Measurements from ENCODE around the gene OMD.
A peak's percentile ranks its signal among the peaks of the same experiment; 100 is the strongest.
"Not testable (repeated sequence)": the region's sequence is repeated elsewhere in the genome, so short reads cannot be mapped to it uniquely, and the experiment has no call there.

The OMD gene, protein sequence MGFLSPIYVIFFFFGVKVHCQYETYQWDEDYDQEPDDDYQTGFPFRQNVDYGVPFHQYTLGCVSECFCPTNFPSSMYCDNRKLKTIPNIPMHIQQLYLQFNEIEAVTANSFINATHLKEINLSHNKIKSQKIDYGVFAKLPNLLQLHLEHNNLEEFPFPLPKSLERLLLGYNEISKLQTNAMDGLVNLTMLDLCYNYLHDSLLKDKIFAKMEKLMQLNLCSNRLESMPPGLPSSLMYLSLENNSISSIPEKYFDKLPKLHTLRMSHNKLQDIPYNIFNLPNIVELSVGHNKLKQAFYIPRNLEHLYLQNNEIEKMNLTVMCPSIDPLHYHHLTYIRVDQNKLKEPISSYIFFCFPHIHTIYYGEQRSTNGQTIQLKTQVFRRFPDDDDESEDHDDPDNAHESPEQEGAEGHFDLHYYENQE

DNA sequence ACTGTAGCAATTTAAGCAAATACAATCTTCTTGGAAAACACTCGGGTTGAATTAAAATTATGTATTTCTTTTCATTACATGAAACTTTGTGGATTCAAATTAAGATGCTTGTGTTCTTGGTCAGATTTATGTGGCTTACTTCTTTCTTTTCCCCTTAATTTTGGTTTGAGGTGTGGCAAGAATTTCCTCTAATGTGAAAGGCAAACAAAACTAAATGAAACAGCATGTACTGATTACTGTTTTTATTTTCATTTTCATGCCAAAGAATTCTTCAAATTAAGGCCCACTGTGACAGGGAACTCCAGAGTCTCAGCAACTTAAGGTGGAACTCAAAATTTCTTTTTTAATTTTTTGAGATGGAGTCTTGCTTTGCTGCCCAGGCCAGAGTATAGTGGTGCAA lies at the start of gene OMD:
Gene OMD (minus strand): TSS at position 132 of the 400 bp plus-strand sequence. CDS start 6,913 bp downstream, outside the sequence.
- no peak for DNase-seq

DNA sequence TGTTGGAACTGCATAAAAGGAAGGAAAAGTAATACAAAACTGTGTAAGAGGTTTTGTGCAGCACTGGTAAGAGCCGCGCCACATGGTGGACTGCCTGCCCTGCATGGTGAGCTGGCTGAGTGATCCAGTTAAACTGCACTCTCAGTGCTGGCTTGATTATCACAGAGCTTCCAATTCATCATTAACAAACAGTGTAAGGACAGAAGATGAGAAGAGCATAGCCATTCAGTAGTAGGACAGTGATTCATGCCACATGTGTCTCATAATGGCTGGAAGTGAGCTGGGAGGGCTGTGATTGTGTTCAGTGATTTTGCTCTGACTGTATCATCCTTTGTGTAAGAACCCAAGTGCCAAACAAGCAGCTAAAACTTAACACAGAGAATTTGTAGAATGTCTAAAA lies 43.9 kb upstream of the OMD start:
- no peak for DNase-seq

DNA sequence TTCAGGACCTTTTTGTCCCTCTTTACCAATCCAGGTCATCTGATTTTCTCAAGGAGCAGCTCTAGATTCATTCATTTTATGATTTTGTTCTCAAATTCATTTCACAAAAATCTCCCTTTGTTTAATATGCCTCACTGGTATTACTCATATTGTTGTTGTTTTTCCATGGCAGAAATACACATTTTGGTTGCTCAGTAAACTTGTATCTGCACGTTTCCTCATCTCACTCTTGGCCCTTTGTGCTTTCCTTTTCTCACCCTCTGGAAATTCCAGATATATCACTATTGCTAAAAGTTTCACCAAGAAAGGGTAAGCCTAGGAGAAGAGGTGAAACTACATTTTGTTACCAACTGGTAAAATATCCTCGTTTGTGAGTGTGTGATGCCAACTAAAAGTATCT lies 43.2 kb upstream of the OMD start:
- DNase-seq, result no peak

DNA sequence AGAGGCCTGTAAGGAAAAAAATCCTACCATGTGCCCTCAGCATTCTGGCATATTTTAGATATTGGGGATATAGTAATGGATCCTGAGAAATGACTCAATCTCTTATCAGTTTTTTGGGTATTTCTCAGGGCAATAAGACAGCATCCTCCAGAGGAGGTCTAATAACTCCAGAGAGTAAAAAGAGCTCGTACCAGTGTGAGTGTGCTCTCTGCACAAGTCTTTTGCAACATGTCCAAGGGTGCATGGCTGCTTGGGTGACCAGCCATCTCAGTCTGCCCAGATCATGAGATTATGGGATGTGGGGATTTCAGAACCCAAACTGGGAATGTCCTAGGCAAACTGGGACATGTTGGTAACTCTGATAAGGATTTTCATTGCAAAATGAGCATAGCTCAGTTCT lies 42.8 kb upstream of the OMD start:
- DNase-seq, result no peak

DNA sequence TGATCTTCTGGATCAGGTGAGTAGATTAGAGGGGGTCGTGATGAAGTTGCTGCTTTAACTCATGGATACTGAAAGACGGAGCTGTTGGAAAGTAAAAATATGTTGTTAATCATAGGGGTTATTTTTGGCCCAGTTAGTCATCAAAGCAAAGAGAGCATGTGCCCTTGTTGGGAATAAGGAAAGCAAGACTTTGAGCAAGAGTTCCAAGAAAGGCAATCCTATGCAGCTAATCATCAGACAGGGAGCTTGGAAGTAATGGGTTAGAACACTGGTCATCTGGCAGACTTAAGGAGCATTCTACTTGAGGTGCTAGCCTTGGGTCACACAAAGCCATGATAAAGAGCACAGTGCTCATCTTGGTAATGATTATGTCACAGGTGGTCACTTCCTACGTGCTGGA lies 39.7 kb upstream of the OMD start:
- no peak for DNase-seq

DNA sequence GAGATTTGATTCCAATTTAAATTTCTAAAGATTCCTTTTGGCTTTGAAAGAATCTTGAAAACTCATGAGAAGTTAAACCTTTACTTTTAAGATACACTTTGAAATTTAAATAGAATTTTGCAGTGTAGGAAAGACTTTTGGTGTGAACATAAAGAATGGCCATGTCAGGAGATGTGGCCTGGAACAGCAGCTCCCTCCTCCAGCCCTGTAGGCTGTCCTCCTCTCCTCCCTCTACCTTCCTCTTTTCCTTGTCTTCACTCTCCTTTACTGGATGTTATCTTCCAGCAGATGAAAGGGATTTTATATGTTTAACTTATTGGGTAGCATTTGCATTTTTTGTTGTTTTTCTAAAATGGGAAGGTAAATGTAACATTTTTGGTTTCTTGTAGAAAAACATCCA lies 39.1 kb upstream of the OMD start:
- DNase-seq, result no peak

DNA sequence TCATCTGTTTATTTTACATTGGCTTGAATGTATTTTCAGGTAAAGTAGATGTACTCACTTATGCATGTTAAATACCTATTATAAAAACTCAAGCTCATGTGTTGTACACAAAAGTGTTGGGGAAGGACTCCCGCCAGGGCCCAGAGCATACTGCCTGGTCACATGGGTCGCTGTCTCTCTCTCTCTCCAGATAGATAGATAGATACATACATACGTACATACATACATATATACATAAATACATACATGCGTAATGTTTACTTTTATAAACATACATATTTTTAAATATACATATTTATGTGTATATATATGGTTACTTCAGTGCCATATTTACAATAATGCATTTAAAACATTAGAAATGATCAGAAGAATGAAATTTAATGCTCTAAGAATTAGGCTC lies 33.3 kb upstream of the OMD start:
- DNase-seq, result no peak

DNA sequence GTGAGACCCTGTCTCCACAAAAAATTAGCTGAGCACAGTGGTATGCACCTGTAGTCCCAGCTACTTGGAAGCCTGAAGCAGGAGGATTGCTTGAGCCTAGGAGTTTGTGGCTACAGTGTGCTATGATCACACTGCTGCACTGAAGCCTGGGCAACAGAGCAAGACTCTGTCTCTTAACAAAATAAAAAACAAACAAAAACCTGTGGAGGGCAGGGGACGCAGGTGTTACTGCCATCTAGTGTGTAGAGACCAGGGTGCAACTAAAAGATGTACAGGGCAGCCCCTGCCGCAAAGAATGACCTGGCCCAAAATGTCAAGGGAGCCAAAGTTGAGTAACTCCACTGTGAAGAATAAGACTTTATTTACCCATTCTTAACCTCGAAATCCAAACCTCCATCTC lies 30.9 kb upstream of the OMD start:
- DNase-seq, result no peak

DNA sequence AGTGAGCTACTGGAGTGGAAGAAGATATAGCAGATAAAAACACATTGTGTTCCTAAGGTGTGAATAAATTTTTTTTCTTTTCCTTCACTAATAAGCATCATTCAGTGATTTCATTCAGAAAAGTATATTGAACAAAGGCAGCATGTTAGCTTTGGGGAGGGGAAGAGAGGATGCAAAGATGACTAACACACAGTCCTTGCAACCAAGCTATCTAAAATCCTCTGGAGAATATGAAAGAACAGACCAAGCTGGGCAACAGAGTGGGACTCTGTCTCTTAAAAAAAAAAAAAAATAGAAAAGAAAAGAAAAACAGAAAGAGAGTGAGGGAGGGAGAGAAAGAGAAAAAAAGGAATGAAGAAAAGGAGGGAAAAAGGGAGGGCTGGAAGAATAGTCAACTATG lies 22.3 kb upstream of the OMD start:
- DNase-seq, result peak; percentile 52

DNA sequence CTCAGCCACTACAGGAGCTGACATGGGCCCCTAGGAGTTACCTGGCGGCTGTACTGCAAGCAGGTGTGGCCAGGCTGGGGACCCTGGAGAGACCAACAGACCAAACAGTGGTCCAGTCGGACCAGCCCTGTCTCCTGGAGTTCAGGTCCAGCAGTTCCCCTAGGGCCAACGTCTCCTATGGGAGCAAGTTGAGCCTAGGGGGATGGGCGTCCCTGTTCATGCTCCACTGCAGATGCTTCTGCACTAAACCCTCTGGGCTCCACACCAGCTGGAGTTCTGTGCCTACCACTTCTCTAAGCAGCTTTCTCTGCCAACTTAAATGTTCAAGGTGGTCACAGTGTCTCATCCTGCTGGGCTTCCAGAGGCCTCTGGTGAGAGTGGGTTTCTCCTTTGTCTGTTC lies 20.6 kb upstream of the OMD start:
- peak; percentile 90 for DNase-seq

DNA sequence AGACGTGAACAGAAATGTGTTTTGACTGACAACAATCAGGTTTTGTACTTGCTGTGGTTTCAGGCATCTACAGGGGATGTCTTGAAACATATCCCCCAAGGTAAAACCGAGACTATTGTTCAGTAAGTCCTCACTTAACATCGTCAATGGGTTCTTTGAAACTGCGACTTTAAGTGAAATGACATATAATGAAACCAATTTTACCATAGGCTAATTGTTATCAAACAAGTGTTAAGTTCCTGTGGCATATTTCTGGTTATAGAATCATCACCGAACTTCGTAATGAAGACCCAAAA lies 16.4 kb upstream of the OMD start:
- no peak for DNase-seq

DNA sequence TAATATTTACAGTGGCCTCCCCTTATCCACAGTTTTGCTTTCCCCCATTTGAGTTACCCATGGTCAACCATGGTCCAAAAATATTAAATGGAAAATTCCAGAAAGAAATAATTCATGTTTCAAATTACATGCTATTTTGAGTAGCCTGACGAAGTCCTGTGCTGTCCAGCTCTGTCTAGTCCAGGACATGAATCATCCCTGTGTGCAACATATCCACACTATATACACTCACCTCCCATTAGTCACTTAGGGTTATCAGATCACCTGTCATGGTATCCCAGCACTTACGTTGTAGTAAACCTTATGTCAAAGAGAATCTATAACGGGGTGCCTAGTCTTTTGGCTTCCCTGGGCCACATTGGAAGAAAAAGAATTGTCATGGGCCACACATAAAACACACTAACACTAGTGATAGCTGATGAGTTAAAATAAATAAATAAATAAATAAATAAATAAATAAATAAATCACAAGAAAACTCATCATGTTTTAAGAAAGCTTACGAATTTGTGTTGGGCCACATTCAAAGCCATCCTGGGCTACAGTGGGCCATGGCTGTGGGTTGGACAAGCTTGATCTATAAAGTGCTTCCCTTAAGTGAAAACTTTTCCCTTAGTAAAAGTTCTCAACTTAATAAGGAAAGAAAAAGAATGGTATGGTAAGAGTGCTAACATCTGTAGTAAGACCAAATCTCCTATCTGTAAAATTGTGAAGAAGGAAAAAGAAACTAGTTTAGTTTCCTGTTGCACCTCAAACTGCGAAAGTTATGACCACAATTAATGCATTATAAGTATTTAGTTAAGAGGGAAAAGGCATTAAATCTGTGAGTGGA lies 15.9 kb upstream of the OMD start:
- DNase-seq, result no peak

DNA sequence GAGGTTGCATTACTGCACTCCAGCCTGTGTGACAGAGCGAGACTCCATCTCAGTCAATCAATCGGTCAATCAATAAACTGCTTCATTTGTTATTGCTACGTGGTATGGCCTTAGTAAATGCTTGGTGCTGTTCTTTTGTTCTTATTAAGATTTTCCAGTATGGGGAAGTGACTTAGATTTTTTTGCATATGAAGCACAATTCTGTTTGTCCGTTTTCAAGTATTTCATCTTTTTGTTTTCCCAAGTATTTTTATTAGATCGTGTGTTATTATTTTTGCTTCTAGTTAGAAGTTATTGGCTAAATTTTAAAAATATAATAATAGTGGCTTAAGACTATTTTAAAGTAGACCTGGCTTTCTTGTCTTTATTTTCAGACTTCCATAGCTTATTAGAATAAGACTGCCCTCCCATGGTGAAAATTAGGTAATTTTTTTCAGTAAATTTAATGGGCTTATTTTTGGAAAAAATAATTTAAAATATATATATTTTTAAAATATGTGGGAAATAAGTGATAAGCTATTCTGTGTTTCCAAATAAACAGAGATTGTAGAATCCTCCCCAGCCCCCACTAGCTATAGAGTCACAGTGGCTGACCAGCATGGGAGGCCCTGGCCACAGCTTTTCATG lies 14.7 kb upstream of the OMD start:
- no peak for DNase-seq

DNA sequence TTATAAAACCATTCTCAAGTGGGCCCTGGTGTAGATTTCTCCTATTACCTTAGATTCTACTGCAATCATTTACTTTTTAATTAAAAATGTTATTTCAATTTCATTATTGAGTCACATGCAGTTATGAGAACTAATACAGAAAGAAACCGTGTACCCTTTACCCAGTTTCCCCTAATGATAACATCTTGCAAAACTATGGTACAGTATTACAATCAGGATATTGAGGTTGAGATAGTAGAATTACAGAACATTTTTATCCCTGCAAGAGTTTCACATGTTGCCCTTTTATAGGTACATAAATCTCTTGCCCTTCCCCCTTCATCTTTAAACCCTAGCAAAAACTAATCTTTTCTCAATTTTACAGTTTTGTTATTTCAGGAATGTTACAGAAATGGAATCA lies 11.0 kb upstream of the OMD start:
- DNase-seq, result no peak

DNA sequence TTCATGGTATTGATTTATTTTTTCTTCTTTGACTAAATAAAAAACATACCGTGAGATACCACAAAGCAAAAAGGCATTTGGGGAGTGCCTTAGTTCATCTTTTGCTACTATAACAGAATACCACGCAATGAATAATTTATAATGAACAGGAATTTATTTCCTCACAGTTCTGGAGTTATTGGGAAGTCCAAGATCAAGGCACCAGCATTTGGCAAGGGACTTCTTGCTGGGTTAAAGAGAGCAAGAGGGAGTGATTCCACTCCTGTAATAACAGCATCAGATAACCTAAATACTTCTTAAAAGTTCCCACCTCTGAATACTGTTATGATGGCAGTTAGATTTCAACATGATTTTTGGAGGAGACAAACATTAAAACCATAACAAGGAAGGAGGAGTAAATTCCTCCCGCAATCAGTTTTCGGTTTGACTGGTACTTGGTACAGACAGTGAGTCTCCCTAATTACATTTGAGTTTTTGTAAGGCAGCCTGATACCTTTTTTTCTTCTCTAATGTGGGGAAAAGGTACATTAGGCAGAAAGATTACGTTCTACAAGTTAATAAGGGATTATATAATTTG lies 8.8 kb upstream of the OMD start:
- no peak for DNase-seq

DNA sequence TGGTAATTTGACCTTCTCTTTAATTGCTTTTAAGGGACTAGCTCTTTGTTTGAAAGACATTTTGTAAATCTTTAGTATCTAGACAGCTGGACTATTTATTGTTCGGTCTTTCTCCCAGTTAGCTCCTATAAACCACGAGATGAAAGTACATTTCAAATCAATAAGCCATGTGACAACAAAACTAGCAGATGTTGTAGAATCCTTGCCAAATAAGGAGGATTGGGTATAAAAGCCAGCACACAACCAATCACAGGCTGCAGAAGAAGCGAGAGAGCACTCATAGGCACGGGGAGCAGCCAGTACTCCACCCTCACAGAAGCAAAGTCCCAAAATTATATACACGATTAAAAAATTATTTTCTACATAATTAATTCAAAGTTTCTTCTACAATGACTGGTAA lies 8.1 kb upstream of the OMD start:
- peak; percentile 92 for DNase-seq

DNA sequence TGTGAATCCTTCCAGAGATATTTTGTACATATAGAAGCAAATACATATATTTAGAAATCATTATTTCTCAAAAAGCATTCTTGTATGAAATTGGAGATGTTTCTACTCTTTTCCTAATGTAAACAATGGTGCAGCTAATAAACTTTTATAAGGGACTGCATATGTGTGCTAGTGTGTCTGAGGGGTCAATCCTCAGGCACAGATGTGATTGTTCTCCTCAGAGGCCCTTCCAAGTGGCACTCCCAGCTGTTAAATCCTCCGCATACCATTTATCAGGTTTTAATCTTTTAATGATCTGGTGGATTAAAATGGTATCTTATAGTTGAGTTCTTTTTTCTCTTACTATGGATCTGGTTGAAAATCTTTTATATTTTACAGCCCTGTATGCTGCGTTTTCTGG lies 5.6 kb upstream of the OMD start:
- DNase-seq, result peak; percentile 60

DNA sequence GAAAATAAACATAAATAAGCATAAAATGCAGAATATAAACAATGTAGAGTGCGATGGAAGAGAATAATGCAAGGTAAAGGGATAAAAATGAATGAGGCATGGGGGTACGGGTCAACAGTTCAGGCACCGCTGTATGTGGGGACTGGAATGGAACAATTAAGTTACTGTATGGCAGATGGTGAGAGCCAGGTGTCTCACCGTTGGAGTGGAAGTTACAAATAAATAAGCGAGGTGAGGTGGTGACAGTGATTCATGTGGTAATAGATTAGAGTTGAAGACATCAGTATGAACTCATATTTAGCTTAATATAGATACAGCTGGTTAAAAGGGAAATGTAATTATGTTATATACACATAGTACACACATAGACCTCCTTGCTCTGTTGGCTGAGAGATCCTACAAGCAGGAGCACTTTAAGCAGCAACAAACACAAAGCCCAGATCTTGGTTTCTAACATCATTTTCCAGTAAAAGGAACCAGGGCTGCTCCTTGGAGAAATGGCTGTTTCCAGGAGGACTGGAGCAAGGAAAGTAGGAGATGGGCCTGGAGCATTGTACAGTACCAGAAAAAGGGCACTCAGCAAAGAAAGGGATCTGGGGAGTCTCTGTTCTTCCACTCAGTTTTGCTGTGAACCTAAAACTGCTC lies 2.4 kb upstream of the OMD start:
- peak; percentile 99 for DNase-seq

DNA sequence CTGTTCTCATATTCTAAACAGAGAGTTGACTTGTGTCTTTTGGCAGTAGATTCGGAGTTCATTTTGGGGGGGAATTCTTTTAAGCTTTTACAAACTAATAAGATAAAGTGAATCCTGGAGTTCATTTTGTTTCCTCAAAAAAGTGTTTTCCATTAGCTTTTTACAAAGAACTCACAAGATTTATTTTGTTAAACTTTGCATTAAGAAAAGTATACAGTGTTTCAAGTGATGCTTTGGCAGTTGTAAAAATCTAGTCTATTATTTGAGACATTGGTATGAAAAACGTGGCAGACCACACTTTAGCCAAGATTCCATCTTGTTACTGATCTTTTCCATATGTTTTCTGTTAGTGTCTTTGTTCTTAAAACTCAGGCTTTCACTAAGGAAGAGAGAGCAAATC lies 1.2 kb upstream of the OMD start:
- DNase-seq, result peak; percentile 37

DNA sequence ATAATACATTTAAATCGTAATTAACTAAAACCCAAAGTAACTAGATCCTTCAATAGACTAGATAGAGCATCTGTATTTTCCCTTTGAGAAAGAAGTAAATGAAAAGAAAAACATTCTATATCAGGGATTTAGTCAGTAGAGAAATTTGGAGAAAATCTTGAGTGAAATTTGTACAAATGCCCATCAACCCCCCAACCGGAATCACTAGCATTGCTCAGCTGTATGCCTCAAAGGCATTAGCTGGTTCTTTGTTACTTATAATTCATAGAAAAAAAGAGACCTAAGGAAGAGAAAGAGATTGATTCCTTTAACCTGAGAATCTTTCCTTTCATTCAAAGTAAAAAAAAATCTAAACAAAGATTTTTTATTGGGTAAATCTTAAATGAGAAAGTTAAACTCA lies 659 bp downstream of the OMD start:
- DNase-seq, result no peak

DNA sequence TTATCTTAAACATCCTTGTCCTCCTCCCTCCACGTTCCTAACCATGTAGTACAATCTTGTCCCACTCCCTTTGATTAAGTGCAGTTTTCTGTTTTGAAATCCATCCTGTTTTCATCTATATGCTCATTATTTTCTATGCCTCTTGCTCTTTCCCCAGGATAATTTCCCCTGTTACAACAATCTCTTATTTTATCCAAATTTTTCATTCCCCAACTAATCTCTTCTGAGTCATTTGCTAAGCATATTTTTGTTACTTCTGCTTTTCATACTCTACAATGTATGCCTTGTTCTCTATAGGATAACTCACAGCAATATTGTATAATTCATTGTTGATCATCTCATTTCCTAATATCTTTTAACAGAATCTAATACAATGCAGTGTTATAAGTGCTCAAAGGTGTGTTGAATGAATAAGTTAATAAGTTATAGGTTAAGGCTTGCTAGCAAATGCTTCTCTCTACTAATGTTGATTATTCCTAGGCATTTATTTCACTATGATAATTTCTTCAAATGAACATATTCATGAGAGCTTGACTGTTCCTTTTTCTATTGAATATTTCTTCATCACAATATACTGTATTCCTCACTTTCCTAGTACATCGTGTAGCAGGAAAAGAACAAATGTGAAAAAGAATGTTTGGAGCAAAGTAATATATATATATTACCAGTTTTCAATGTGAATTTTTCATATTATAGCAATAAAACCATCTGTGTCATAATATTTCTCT lies 1.5 kb downstream of the OMD start:
- no peak for DNase-seq

DNA sequence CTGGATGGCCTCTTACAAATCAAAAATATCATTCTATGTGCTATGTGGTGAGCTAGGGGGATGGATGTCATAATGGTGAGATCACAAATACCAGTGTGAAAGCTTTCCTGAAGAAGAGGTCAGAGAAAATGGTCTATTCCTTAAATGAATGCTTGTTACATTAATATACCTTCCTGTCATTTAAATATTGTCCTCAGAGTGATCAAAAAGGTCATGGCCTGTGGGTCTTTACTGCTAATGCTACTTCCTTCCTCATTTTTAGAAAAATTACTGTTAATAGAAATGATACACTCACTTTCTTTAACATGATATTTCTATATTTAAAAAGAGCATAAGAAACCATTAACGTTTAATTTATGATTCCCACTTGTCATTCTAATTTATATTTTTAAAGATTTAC lies 9.7 kb downstream of the OMD start:
- DNase-seq, result no peak

DNA sequence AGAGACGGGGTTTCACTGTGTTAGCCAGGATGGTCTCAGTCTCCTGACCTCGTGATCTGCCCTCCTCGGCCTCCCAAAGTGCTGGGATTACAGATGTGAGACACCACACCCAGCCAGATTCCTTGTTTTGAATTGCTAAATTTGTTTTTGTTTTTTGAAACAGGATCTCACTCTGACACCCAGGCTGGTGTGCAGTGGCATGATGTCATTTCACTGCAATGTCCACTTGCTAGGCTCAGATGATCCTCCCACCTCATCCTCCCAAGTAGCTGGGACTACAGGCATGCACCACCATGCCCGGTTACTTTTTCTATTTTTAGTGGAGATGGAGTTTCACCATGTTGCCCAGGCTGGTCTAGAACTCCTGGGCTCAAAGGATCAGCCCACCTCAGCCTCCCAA lies 13.1 kb downstream of the OMD start:
- DNase-seq, result not testable (repeated sequence)

Data from NCI-H2171 treated with DMSO at 0.1 percent for 48 hours (cell line).